Endometrial microvascular endothelial cells (primary cell): ENCODE data around the gene SMIM45. TPM values are rescaled to one million over a fixed set of nuclear protein-coding genes. Genes with fewer than 3 reads are reported as not detected.

ENCODE experiments used
- in situ Hi-C: cut with HindIII; loops from 2 replicates; pipeline ENCODE4 v1.10.0; 2017; ENCODE audit warnings: low sequenced_read_pairs, low pct_unique_long_range_greater_than_20kb; ENCODE audit errors: inconsistent ontology term
- total RNA-seq: library from RNA; depleted of rRNA; stranded (reverse); fragments of >200 nt; gene quantifications from one replicate; pipeline ENCODE4 v1.2.3, GENCODE V29; 2015; ENCODE audit errors: inconsistent ontology term

The SMIM45 gene

GRCh38 chr22:41989246-41989645 lies 37.3 kb downstream of the SMIM45 start:
- in situ Hi-C loops, result no loop called here

GRCh38 chr22:41991111-41991510 lies 39.2 kb downstream of the SMIM45 start:
- in situ Hi-C loops, result no loop called here

GRCh38 chr22:41992496-41992895 lies 40.5 kb downstream of the SMIM45 start:
- in situ Hi-C loops, result no loop called here

GRCh38 chr22:41995211-41995610 lies 43.3 kb downstream of the SMIM45 start:
- in situ Hi-C loops, result no loop called here

GRCh38 chr22:41996826-41997225 lies 44.9 kb downstream of the SMIM45 start:
- in situ Hi-C loops, result no loop called here

GRCh38 chr22:41998361-41999261 lies 46.7 kb downstream of the SMIM45 start, which contains the start of gene WBP2NL:
TSS of gene WBP2NL (plus strand) at chr22:41998788. CDS start at chr22:41998819, 31 bp downstream.
- in situ Hi-C loops, result no loop called here

- in situ Hi-C loops, result no loop called here
These were observed 48.5 kb downstream of the SMIM45 start for GRCh38 chr22:42000466-42000865.

GRCh38 chr22:42001121-42001520 lies 49.2 kb downstream of the SMIM45 start:
- in situ Hi-C loops, result no loop called here

GRCh38 chr22:42001706-42002105 lies 49.8 kb downstream of the SMIM45 start:
- in situ Hi-C loops, result no loop called here

- in situ Hi-C loops, result no loop called here
These were observed 56.0 kb downstream of the SMIM45 start for GRCh38 chr22:42007922-42008321.

Other genes starting within 250 kb of the SMIM45 start
- 15.1 TPM for gene CCDC134, start 151.5 kb upstream of the SMIM45 start, total RNA-seq
- gene SREBF2, start 119.0 kb upstream of the SMIM45 start, total RNA-seq, result 31.7 TPM
- not detected for gene SHISA8, start 37.1 kb upstream of the SMIM45 start, total RNA-seq
- not detected for gene TNFRSF13C, start 25.3 kb upstream of the SMIM45 start, total RNA-seq
- 42.8 TPM for gene CENPM, start 5.0 kb upstream of the SMIM45 start, total RNA-seq
- not detected for gene SEPTIN3, start 17.3 kb downstream of the SMIM45 start, total RNA-seq
- gene WBP2NL, start 46.6 kb downstream of the SMIM45 start, total RNA-seq, result not detected
- gene NAGA, start 118.7 kb downstream of the SMIM45 start, total RNA-seq, result 79.9 TPM
- gene PHETA2, start 122.1 kb downstream of the SMIM45 start, total RNA-seq, result 26.9 TPM
- gene SMDT1, start 127.5 kb downstream of the SMIM45 start, total RNA-seq, result 0.56 TPM
- 102 TPM for gene NDUFA6, start 138.6 kb downstream of the SMIM45 start, total RNA-seq
- not detected for gene CYP2D6, start 178.7 kb downstream of the SMIM45 start, total RNA-seq